ENCODE data around the gene COQ8A.

DNA sequence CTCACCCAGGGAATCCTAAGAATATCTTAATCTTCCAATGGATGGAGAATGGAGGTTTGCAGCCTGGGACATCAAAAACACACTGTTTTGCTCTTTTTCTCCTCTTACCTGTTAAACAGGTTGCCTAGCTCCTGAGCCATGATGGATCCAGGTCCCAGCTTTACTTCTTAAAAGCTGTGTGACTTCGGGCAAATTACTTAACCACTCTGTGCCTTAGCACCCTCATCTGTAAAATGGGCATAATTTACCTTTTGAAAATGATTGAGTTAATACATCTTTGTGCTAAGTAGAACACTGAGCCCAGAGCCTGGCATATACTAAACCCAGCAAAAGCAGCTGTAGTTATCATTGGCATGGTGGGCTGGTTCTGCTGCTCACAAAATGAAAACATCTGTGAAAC is 10.2 kb downstream of the COQ8A start:
- no peak for TF ChIP-seq POLR2A (IDR thresholded peaks at IDR 0.05; ENCODE audit: low read depth, low read length)
- no peak for TF ChIP-seq POLR2AphosphoS5 (IDR thresholded peaks at IDR 0.05; ENCODE audit: low read depth, low read length)
